Measurements from ENCODE around the gene MCMBP.
"Not testable (repeated sequence)": the region's sequence is repeated elsewhere in the genome, so short reads cannot be mapped to it uniquely, and the experiment has no call there.

MCMBP gene

DNA sequence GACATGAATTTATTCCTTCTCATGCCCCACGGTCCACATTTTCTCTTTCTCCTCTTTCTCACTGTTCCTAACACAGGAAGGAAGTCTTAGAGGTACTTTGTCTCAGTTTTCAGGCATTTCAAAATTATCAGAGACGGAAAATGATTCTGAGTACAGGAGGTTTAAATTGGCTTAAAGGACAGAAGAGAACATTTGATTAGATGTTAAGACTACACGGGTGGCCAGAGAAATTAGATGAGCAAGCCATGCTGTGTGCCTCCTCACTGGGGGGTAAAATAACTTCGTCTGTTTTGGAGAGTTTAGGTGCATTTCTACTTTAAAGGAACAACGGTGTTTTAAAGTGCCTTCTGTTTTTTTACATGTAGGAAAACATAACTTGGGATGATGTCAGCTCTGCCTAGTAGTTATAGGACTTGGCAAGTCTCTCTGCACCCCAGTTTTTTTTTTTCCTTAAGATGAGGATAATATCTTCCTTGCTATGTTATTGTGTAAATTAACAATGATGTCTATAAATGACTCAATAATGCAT lies 66.9 kb downstream of the MCMBP start:
- Mint-ChIP-seq H3K27ac (no peak overlapping the region), H3K9me3 (no peaks in the 10 kb centered on the region), H3K4me1 (ENCODE audit: low read depth) (no peaks in the 10 kb centered on the region)

DNA sequence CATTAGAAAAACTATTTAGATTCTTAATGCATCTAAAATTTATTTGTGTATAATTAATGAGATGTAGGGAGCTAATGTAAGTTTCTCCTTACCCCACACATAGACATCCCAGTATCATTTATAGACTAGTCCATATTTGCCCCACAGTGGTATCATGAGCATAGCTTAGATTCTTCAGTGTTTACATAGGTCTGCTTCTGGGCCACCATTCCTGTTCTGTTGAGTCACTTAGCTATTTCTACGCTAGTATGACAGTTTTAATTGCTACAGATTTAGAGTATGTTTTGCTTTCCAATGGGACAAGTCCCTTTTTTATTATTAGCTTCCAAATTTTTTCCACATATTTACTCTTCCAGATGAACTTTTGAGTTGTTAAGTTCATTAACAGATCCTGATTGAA lies 69.4 kb downstream of the MCMBP start:
- Mint-ChIP-seq H3K9me3 (no peaks in the 10 kb centered on the region), H3K4me1 (ENCODE audit: low read depth) (no peaks in the 10 kb centered on the region), H3K27me3 (no peaks in the 10 kb centered on the region), H3K27ac (no peak overlapping the region), H3K4me3 (no peak overlapping the region), H3K36me3 (ENCODE audit: low read depth) (peaks cover 23% of the 10 kb centered on the region)
- intact Hi-C loops (cut with micrococcal nuclease) = loop anchor here (10.0 kb wide), 1 partner anchor 48 kb away; no protein-coding TSS in a partner anchor

More for the DNA sequence above, 66.9 kb downstream of the MCMBP start:
- Mint-ChIP-seq H3K27me3 (no peaks in the 10 kb centered on the region), H3K36me3 (ENCODE audit: low read depth) (peaks cover 17% of the 10 kb centered on the region), H3K4me3 (no peak overlapping the region)
- intact Hi-C loops (cut with micrococcal nuclease) = loop anchor here (10.0 kb wide), 1 partner anchor 51 kb away; no protein-coding TSS in a partner anchor

GRCh38 chr10:119801998-119802538 lies 70.6 kb downstream of the MCMBP start:
- Mint-ChIP-seq H3K27me3 (no peaks in the 10 kb centered on the region), H3K27ac (no peak overlapping the region), H3K4me3 (no peak overlapping the region), H3K9me3 (no peaks in the 10 kb centered on the region), H3K4me1 (ENCODE audit: low read depth) (no peaks in the 10 kb centered on the region), H3K36me3 (ENCODE audit: low read depth) (peaks cover 28% of the 10 kb centered on the region)
- intact Hi-C loops (cut with micrococcal nuclease) = loop anchor here (10.0 kb wide), 1 partner anchor 47 kb away; no protein-coding TSS in a partner anchor

DNA sequence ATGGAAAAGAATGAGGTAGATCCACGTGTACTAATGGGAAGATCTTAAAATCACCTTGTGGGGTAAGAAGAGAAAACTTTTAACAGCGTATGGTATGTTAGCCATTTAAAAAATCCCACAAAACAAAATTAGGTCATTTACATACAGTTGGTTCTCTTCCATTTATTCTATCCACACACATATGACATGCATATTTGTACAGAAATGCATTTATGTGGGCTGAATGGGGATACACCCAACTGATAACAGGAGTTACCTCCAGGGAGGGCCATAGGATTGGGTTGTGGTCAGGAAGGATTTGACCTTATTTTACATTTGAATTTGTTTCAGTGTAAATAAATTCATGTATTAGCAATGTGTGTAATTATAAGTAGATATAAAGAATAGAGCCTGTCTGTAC lies 71.5 kb downstream of the MCMBP start:
- Mint-ChIP-seq H3K27ac (no peak overlapping the region), H3K9me3 (no peaks in the 10 kb centered on the region), H3K36me3 (ENCODE audit: low read depth) (peaks cover 33% of the 10 kb centered on the region), H3K4me3 (no peak overlapping the region), H3K4me1 (ENCODE audit: low read depth) (no peaks in the 10 kb centered on the region), H3K27me3 (no peaks in the 10 kb centered on the region)
- intact Hi-C loops (cut with micrococcal nuclease) = loop anchor here (10.0 kb wide), 1 partner anchor 46 kb away; no protein-coding TSS in a partner anchor

DNA sequence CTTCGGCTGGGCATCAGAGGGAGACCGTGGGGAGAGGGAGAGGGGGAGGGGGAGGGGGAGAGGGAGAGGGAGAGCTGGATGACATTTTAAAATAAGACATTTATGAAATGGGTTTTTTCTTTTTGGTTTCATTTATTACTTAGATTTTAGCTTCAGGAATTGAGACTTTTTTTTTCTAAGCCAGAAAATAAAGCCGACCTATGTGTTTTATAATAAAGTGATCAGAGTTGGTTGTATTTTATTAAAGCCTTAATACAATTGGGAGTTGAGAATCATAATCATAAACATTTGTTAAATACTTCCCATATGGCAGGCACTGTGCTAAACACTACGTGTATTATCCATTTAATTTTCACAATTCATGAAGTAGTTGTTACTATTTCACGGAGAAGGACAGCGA lies 76.6 kb downstream of the MCMBP start:
- no peak overlapping the region for H3K4me3 Mint-ChIP-seq
- no peak overlapping the region for H3K27ac Mint-ChIP-seq
- no peaks in the 10 kb centered on the region for H3K9me3 Mint-ChIP-seq

DNA sequence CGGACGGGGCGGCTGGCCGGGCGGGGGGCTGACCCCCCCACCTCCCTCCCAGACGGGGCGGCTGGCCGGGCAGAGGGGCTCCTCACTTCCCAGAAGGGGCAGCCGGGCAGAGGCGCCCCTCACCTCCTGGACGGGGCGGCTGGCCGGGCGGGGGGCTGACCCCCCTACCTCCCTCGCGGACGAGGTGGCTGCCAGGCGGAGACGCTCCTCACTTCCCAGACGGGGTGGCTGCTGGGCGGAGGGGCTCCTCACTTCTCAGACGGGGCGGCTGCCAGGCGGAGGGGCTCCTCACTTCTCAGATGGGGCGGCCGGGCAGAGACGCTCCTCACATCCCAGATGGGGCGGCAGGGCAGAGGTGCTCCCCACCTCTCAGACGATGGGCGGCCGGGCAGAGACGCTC lies 77.5 kb downstream of the MCMBP start:
- H3K4me1 Mint-ChIP-seq (ENCODE audit: low read depth); H3K27ac Mint-ChIP-seq; intact Hi-C loops (cut with micrococcal nuclease); H3K27me3 Mint-ChIP-seq; H3K4me3 Mint-ChIP-seq; H3K9me3 Mint-ChIP-seq: not testable (repeated sequence)
- peaks cover 16% of the 10 kb centered on the region for H3K36me3 Mint-ChIP-seq (ENCODE audit: low read depth)

More for the DNA sequence above, 76.6 kb downstream of the MCMBP start:
- no peaks in the 10 kb centered on the region for H3K27me3 Mint-ChIP-seq
- intact Hi-C loops (cut with micrococcal nuclease) = no loop called here
- peaks cover 16% of the 10 kb centered on the region for H3K36me3 Mint-ChIP-seq (ENCODE audit: low read depth)
- no peaks in the 10 kb centered on the region for H3K4me1 Mint-ChIP-seq (ENCODE audit: low read depth)

DNA sequence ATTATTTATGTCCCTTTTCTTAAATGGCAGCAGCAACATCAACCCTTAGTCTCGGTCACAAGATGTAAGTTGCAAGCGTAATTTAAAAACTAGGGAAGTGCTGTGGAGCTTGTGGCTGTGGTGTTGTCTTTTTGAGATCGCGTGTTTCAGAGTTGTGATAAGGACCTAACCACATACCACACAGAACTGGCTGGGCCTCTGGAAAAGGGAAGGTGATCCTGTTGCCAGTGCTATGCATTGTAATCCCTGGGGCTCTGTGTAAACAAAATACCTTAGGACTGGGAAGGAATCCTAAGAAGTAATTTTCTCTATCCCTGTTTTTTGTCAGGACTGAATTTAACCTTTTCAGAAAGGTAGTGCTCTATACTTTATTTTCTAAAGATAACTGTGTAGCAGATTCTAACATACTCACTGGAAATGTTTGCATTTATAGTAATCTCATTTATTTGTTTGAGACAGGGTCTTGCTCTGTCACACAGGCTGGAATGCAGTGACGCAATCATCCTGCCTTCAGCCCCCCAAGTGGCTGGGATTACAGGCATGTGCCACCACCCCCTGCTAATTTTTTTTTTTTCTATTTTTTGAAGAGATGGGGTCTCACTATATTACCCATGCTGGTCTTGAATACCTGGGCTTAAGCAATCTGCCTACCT lies 86.4 kb downstream of the MCMBP start:
- no peak overlapping the region for H3K4me3 Mint-ChIP-seq
- peaks cover 14% of the 10 kb centered on the region for H3K27me3 Mint-ChIP-seq
- H3K9me3 Mint-ChIP-seq = no peaks in the 10 kb centered on the region
- intact Hi-C loops (cut with micrococcal nuclease) = no loop called here
- no peak overlapping the region for H3K27ac Mint-ChIP-seq
- peaks cover 24% of the 10 kb centered on the region for H3K4me1 Mint-ChIP-seq (ENCODE audit: low read depth)
- no peaks in the 10 kb centered on the region for H3K36me3 Mint-ChIP-seq (ENCODE audit: low read depth)

- Mint-ChIP-seq H3K9me3 (no peaks in the 10 kb centered on the region), H3K4me3 (no peak overlapping the region), H3K36me3 (ENCODE audit: low read depth) (no peaks in the 10 kb centered on the region), H3K4me1 (ENCODE audit: low read depth) (peaks cover 24% of the 10 kb centered on the region), H3K27me3 (peaks cover 10% of the 10 kb centered on the region), H3K27ac (peak overlapping the region; percentile 24)
- intact Hi-C loops (cut with micrococcal nuclease) = no loop called here
Measured at GRCh38 chr10:119784340-119785067, 88.1 kb downstream of the MCMBP start.

DNA sequence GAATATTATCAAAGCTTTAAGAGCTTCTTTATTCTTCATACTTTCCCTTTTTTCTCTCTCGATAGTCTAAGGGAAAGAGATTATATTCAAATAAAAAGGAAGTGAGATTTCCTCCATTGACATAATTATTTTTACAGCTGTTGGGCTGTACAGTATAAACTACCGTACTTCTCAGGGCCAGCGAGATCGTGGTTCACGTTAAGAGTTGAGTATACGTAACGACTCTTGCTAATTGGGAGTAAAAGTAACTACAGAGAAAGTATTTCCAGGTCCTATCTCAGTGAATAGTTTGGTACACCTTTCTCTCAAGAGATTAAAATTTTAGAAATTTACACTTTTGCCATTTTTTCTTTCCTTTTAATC lies 89.0 kb downstream of the MCMBP start:
- intact Hi-C loops (cut with micrococcal nuclease) = no loop called here
- Mint-ChIP-seq H3K36me3 (ENCODE audit: low read depth) (no peaks in the 10 kb centered on the region), H3K4me1 (ENCODE audit: low read depth) (peaks cover 24% of the 10 kb centered on the region), H3K9me3 (no peaks in the 10 kb centered on the region), H3K27ac (no peak overlapping the region), H3K4me3 (no peak overlapping the region), H3K27me3 (peaks cover 8% of the 10 kb centered on the region)

- peaks cover 8% of the 10 kb centered on the region for H3K27me3 Mint-ChIP-seq
- H3K4me1 Mint-ChIP-seq (ENCODE audit: low read depth) = peaks cover 24% of the 10 kb centered on the region
- intact Hi-C loops (cut with micrococcal nuclease) = no loop called here
- H3K4me3 Mint-ChIP-seq = no peak overlapping the region
- H3K27ac Mint-ChIP-seq = no peak overlapping the region
- H3K36me3 Mint-ChIP-seq (ENCODE audit: low read depth) = no peaks in the 10 kb centered on the region
- H3K9me3 Mint-ChIP-seq = no peaks in the 10 kb centered on the region
Measured at GRCh38 chr10:119782981-119783664, 89.5 kb downstream of the MCMBP start.

DNA sequence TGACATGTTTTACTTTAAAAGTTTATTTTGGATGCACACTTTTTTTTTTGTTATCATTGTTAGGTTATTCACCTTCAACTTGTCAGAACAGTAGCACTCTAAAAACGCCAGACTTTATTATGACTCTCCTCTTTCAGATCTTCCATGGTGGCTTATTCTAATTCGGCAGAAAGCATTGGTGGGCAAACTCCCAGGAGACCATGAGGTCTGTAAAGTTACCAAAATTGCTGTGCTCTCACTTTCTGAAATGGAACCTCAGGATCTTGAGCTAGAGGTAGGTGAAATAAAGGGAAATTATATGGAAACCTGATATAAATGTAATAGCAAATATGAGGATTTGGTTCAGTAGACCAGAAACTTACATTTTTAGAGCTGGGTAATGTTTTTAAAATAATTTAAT lies 91.1 kb downstream of the MCMBP start:
- intact Hi-C loops (cut with micrococcal nuclease) = no loop called here
- Mint-ChIP-seq H3K4me3 (no peak overlapping the region), H3K4me1 (ENCODE audit: low read depth) (peaks cover 16% of the 10 kb centered on the region), H3K36me3 (ENCODE audit: low read depth) (no peaks in the 10 kb centered on the region), H3K27ac (no peak overlapping the region), H3K9me3 (no peaks in the 10 kb centered on the region), H3K27me3 (peaks cover 3% of the 10 kb centered on the region)

DNA sequence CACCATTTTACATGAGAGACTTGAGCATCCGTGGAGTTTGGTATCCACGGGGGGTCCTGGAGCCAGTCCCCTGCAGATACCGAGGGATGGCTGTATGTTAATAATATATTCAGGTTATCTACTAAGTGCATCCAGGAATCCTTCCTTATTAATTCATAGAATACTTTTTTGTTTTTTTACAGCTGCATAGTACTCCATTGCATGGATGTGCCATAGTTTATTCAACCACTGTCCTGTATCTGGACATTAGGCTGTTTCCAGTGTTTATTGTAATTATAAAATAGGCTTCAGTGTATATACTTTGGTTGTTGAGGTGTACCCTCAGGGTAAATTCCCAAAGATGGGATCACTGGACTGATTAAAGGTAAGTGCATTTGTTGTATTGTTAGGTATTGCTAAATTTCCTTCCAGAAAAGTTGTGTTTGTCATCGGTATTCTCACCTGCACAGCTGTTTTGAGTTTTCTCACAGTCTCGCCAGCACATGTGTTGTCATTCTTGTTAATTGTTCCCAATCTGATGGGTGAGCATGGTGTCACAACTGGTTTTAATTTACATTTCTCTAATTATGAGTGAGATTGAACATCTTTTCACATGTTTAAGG lies 91.7 kb downstream of the MCMBP start:
- H3K27ac Mint-ChIP-seq = no peak overlapping the region
- no peaks in the 10 kb centered on the region for H3K9me3 Mint-ChIP-seq
- H3K36me3 Mint-ChIP-seq (ENCODE audit: low read depth) = no peaks in the 10 kb centered on the region
- no peak overlapping the region for H3K4me3 Mint-ChIP-seq
- H3K27me3 Mint-ChIP-seq = peaks cover 3% of the 10 kb centered on the region
- intact Hi-C loops (cut with micrococcal nuclease) = no loop called here
- peaks cover 16% of the 10 kb centered on the region for H3K4me1 Mint-ChIP-seq (ENCODE audit: low read depth)
